Fibroblast of villous mesenchyme (primary cell): ENCODE results near the gene NPFFR2. TPM values are rescaled to one million over a fixed set of nuclear protein-coding genes. Genes with fewer than 3 reads are reported as not detected.

Source experiments
- DNase-seq: peaks from one replicate; pipeline ENCODE4 v3.0.0-alpha.2; 2010; ENCODE audit warnings: low read depth
- H3K4me3 ChIP-seq: 2 replicates; pipeline ENCODE4 v1.5.1; 2011; ENCODE audit warnings: low read depth, mild to moderate bottlenecking, low read length
- CTCF ChIP-seq: IDR thresholded peaks from 2 replicates; pipeline ENCODE4 v1.5.1; 2012; ENCODE audit warnings: low read depth, mild to moderate bottlenecking, low read length; ENCODE audit not compliant: insufficient read depth
- total RNA-seq: library from RNA; depleted of rRNA; stranded (reverse); fragments of >200 nt; gene quantifications from 2 replicates; pipeline ENCODE4 v1.2.3, GENCODE V29; 2012

NPFFR2 gene
- total RNA-seq, 1 donor, result 0.86 TPM

GRCh38 chr4:72186714-72187113 lies 154.9 kb downstream of the NPFFR2 start:
- TF ChIP-seq CTCF, result no peak
- no peak for DNase-seq
- no peak overlapping the region for H3K4me3 ChIP-seq

GRCh38 chr4:72194046-72194445 lies 162.2 kb downstream of the NPFFR2 start:
- TF ChIP-seq CTCF, result no peak
- DNase-seq, result no peak
- H3K4me3 ChIP-seq, result no peak overlapping the region

- no peak for TF ChIP-seq CTCF
- H3K4me3 ChIP-seq, result no peak overlapping the region
- no peak for DNase-seq
These were observed 162.7 kb downstream of the NPFFR2 start for GRCh38 chr4:72194453-72194852.

Other genes with a start within 250 kb of the NPFFR2 start
- not detected in 2 replicates for gene GC, start 247.9 kb upstream of the NPFFR2 start, total RNA-seq